Measurements from ENCODE around the gene KDR. TPM values are rescaled to one million over a fixed set of nuclear protein-coding genes. Genes with fewer than 3 reads are reported as not detected.

The KDR gene
- total RNA-seq, 1 donor from 2014 or later, result 49.1 TPM

DNA sequence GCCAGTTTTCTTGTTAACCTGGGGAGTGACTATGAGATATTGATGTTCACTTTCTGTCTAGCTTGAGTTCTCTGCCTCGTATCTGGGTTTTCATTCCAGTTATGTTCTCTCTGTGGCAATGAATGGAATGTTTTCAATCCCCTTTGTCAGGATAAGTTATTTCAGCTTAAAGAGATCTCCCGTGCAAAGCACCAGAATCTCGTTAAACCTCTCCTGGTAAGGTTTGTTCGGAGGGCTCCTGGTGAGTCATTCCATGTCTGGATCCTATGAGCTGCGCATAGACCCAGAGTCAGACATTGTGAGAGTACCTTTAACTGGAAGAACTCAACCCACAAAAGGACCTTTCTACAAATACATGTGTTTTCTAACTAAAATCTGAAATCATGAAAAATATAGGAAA lies 51.0 kb downstream of the KDR start:
- H3K27ac ChIP-seq (ENCODE audit: low read depth, low read length), result no peak overlapping the region
- no peak overlapping the region for H3K4me3 ChIP-seq (ENCODE audit: low read length in 3 of 3)
- H3K36me3 ChIP-seq (ENCODE audit: control insufficient read depth in 3 of 3, insufficient read depth in 3 of 3, low read length in 3 of 3), result no peaks in the 10 kb centered on the region
- H3K27me3 ChIP-seq (ENCODE audit: control insufficient read depth in 3 of 3, insufficient read depth in 3 of 3, low read length in 3 of 3), result no peaks in the 10 kb centered on the region
- peaks cover 0 to 8% (median 3%) of the 10 kb centered on the region in 3 donors for H3K4me1 ChIP-seq (ENCODE audit: control insufficient read depth in 3 of 3, insufficient read depth in 3 of 3, low read length in 3 of 3)
- H3K9ac ChIP-seq (ENCODE audit: low read depth in 1 of 3, low read length in 3 of 3), result no peak overlapping the region
- no peaks in the 10 kb centered on the region for H3K9me3 ChIP-seq (ENCODE audit: control insufficient read depth in 3 of 3, low read length in 3 of 3)

DNA sequence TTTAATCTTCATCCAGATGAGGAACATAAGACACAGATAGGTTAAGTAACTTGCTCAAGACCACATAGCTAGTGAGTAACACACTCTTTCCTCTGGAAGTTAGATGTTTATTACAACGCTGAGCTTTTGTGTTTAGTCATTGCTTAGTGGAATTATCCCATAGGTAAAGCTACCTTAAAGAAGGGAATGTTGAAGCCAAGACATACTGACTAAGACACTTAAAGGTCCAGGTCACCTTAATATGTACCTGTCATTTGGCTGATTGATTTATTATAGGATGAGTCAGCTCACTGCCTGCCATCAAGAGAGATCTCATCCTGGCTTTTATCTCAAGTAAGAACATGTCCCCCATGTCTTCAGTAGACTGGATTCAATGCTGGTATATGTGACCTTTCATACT lies 53.4 kb downstream of the KDR start:
- Histone ChIP-seq H3K9me3 (ENCODE audit: control insufficient read depth in 3 of 3, low read length in 3 of 3) (no peaks in the 10 kb centered on the region), H3K4me1 (ENCODE audit: control insufficient read depth in 3 of 3, insufficient read depth in 3 of 3, low read length in 3 of 3) (peaks cover 0 to 3% (median 0%) of the 10 kb centered on the region in 3 donors), H3K4me3 (ENCODE audit: low read length in 3 of 3) (no peak overlapping the region), H3K36me3 (ENCODE audit: control insufficient read depth in 3 of 3, insufficient read depth in 3 of 3, low read length in 3 of 3) (no peaks in the 10 kb centered on the region), H3K27me3 (ENCODE audit: control insufficient read depth in 3 of 3, insufficient read depth in 3 of 3, low read length in 3 of 3) (no peaks in the 10 kb centered on the region), H3K9ac (ENCODE audit: low read depth in 1 of 3, low read length in 3 of 3) (no peak overlapping the region), H3K27ac (ENCODE audit: low read depth, low read length) (no peak overlapping the region)

DNA sequence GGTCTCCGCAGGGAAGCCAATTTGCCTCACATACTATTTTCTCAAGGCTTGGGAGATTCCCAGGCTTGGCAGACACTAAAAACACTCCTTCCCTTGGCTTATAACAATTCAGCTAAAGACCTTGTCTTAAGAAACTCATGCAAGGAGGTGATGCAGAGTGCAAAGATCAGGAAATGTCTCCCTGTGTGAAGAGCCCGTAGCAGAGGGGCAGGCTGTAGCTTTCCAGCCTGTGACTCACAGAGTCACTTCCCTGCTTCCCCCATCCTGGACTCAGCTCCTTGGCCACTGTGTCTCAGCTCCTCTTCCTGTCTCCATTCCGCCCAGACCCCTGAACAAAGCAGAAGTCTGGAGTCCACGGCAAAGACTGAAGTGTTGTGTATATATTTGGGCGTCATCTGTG lies 56.1 kb downstream of the KDR start:
- H3K27ac ChIP-seq (ENCODE audit: low read depth, low read length), result peak overlapping the region; percentile 15
- H3K4me3 ChIP-seq (ENCODE audit: low read length in 3 of 3), result no peak overlapping the region
- no peaks in the 10 kb centered on the region for H3K27me3 ChIP-seq (ENCODE audit: control insufficient read depth in 3 of 3, insufficient read depth in 3 of 3, low read length in 3 of 3)
- H3K9me3 ChIP-seq (ENCODE audit: control insufficient read depth in 3 of 3, low read length in 3 of 3), result no peaks in the 10 kb centered on the region
- no peak overlapping the region for H3K9ac ChIP-seq (ENCODE audit: low read depth in 1 of 3, low read length in 3 of 3)
- no peaks in the 10 kb centered on the region for H3K36me3 ChIP-seq (ENCODE audit: control insufficient read depth in 3 of 3, insufficient read depth in 3 of 3, low read length in 3 of 3)
- H3K4me1 ChIP-seq (ENCODE audit: control insufficient read depth in 3 of 3, insufficient read depth in 3 of 3, low read length in 3 of 3), result peaks cover 0 to 3% (median 0%) of the 10 kb centered on the region in 3 donors

DNA sequence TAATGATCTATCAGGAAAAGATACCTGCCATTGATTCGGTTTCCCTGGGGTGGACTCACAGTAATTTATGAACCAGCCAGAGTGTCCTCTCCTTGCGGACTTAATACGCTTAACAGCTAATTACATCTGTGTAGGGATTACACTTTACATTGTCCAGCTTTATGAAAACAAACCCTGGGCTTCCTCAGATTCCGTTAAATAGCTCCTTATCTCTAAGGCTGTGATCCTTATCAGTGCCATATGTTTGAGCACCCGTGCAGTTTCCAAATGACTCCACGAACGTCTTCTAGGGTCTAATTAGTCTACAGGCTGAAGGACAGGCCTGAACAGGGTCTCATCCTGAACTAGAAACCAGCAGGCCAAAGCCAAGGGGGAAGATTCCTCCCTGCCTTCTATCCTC lies 56.9 kb downstream of the KDR start:
- no peaks in the 10 kb centered on the region for H3K27me3 ChIP-seq (ENCODE audit: control insufficient read depth in 3 of 3, insufficient read depth in 3 of 3, low read length in 3 of 3)
- no peaks in the 10 kb centered on the region for H3K9me3 ChIP-seq (ENCODE audit: control insufficient read depth in 3 of 3, low read length in 3 of 3)
- H3K27ac ChIP-seq (ENCODE audit: low read depth, low read length), result peak overlapping the region; percentile 15
- H3K4me1 ChIP-seq (ENCODE audit: control insufficient read depth in 3 of 3, insufficient read depth in 3 of 3, low read length in 3 of 3), result peaks cover 0 to 3% (median 0%) of the 10 kb centered on the region in 3 donors
- no peak overlapping the region for H3K9ac ChIP-seq (ENCODE audit: low read depth in 1 of 3, low read length in 3 of 3)
- H3K36me3 ChIP-seq (ENCODE audit: control insufficient read depth in 3 of 3, insufficient read depth in 3 of 3, low read length in 3 of 3), result no peaks in the 10 kb centered on the region
- H3K4me3 ChIP-seq (ENCODE audit: low read length in 3 of 3), result no peak overlapping the region

DNA sequence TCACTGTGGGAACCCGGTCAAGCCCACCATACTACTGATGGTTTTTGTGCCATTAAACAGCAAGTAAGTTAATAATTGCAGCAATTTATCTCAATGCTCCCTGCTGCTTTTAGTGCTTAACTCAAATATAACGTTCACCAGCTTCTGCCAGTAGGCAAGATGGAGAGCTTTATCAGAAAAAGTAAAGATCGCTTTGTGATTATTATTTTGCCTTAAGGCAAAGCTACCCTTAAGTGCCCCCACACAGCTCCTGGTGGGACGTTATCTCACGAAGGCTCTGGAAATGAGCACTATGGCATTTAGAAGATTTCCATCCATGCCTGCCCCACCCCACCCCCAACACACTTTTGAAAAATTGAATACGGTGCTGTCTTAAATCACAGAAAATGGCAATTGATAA lies 59.4 kb downstream of the KDR start:
- peaks cover 0 to 3% (median 0%) of the 10 kb centered on the region in 3 donors for H3K4me1 ChIP-seq (ENCODE audit: control insufficient read depth in 3 of 3, insufficient read depth in 3 of 3, low read length in 3 of 3)
- H3K36me3 ChIP-seq (ENCODE audit: control insufficient read depth in 3 of 3, insufficient read depth in 3 of 3, low read length in 3 of 3), result no peaks in the 10 kb centered on the region
- no peak overlapping the region for H3K9ac ChIP-seq (ENCODE audit: low read depth in 1 of 3, low read length in 3 of 3)
- no peak overlapping the region for H3K4me3 ChIP-seq (ENCODE audit: low read length in 3 of 3)
- no peak overlapping the region for H3K27ac ChIP-seq (ENCODE audit: low read depth, low read length)
- no peaks in the 10 kb centered on the region for H3K9me3 ChIP-seq (ENCODE audit: control insufficient read depth in 3 of 3, low read length in 3 of 3)
- no peaks in the 10 kb centered on the region for H3K27me3 ChIP-seq (ENCODE audit: control insufficient read depth in 3 of 3, insufficient read depth in 3 of 3, low read length in 3 of 3)

DNA sequence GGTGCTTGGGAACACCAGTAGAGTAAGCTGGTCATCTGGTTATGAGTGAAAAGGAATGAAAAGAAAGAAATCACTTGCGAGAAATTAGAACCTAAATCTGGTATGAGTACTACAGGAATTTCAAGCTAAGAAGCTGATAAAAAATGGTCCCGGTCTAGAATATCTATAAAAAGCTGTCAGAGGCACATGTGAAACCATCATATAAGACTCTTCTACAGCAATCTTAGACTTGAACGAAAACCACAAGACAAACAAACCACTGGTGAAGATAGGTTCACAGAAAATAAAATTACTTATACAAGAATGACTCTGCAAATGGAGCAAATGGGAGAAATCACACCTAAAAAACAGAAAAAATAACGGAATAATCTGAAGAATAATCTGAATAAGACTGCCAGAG lies 69.9 kb downstream of the KDR start:
- H3K27ac ChIP-seq (ENCODE audit: low read depth, low read length), result no peak overlapping the region
- no peaks in the 10 kb centered on the region for H3K27me3 ChIP-seq (ENCODE audit: control insufficient read depth in 3 of 3, insufficient read depth in 3 of 3, low read length in 3 of 3)
- no peaks in the 10 kb centered on the region for H3K36me3 ChIP-seq (ENCODE audit: control insufficient read depth in 3 of 3, insufficient read depth in 3 of 3, low read length in 3 of 3)
- H3K4me1 ChIP-seq (ENCODE audit: control insufficient read depth in 3 of 3, insufficient read depth in 3 of 3, low read length in 3 of 3), result no peaks in the 10 kb centered on the region
- H3K9me3 ChIP-seq (ENCODE audit: control insufficient read depth in 3 of 3, low read length in 3 of 3), result peaks cover 0 to 3% (median 0%) of the 10 kb centered on the region in 3 donors
- H3K9ac ChIP-seq (ENCODE audit: low read depth in 1 of 3, low read length in 3 of 3), result no peak overlapping the region
- no peak overlapping the region for H3K4me3 ChIP-seq (ENCODE audit: low read length in 3 of 3)

DNA sequence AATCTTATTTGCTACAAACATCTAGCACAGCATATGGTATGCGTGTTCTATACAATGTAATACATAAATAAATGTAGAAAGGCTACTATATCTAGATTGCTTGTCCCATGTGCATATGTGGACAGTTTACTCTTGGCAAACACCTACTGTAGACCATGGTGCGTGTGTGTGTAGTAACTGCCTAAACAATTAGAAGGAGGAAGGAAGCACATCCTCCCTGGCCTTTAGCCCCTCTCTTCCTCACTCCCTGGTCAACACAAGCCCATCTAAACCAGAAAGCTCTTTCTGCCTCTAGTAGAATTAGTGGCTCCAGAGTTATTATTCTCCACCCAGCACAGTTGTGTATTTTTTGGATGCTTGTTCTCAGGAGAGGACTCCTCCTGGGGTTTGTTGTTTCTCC lies 73.9 kb downstream of the KDR start:
- Histone ChIP-seq H3K36me3 (ENCODE audit: control insufficient read depth in 3 of 3, insufficient read depth in 3 of 3, low read length in 3 of 3) (no peaks in the 10 kb centered on the region), H3K27ac (ENCODE audit: low read depth, low read length) (no peak overlapping the region), H3K27me3 (ENCODE audit: control insufficient read depth in 3 of 3, insufficient read depth in 3 of 3, low read length in 3 of 3) (no peaks in the 10 kb centered on the region), H3K4me3 (ENCODE audit: low read length in 3 of 3) (no peak overlapping the region), H3K4me1 (ENCODE audit: control insufficient read depth in 3 of 3, insufficient read depth in 3 of 3, low read length in 3 of 3) (no peaks in the 10 kb centered on the region), H3K9me3 (ENCODE audit: control insufficient read depth in 3 of 3, low read length in 3 of 3) (no peaks in the 10 kb centered on the region), H3K9ac (ENCODE audit: low read depth in 1 of 3, low read length in 3 of 3) (no peak overlapping the region)

DNA sequence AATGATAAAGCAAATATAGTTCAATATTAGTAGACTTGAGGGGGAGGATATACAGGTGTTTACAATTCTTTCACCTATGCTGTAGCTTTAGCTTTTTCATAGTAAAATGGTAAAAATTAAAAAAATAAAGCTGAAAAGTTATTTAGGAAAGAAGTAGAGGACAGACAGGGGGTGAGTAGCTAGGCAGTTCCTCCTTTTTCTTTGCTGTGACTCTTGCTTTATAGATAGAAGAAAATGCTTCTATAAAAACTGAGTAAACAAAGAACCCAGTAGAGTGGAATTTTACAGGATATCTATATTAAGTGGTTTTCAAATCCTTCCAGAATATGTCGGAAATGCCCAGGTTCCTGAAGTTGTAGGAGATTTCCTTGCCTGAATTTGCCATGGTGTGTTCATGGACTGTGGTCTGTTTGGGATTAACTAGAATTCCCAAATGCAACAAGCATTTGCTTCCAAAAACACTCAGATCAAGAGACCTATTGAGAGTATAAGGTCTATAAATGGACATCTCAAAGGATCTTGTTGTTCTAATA lies 74.9 kb downstream of the KDR start:
- H3K27ac ChIP-seq (ENCODE audit: low read depth, low read length), result no peak overlapping the region
- no peaks in the 10 kb centered on the region for H3K36me3 ChIP-seq (ENCODE audit: control insufficient read depth in 3 of 3, insufficient read depth in 3 of 3, low read length in 3 of 3)
- no peaks in the 10 kb centered on the region for H3K27me3 ChIP-seq (ENCODE audit: control insufficient read depth in 3 of 3, insufficient read depth in 3 of 3, low read length in 3 of 3)
- H3K4me3 ChIP-seq (ENCODE audit: low read length in 3 of 3), result no peak overlapping the region
- no peak overlapping the region for H3K9ac ChIP-seq (ENCODE audit: low read depth in 1 of 3, low read length in 3 of 3)
- no peaks in the 10 kb centered on the region for H3K9me3 ChIP-seq (ENCODE audit: control insufficient read depth in 3 of 3, low read length in 3 of 3)
- H3K4me1 ChIP-seq (ENCODE audit: control insufficient read depth in 3 of 3, insufficient read depth in 3 of 3, low read length in 3 of 3), result no peaks in the 10 kb centered on the region

DNA sequence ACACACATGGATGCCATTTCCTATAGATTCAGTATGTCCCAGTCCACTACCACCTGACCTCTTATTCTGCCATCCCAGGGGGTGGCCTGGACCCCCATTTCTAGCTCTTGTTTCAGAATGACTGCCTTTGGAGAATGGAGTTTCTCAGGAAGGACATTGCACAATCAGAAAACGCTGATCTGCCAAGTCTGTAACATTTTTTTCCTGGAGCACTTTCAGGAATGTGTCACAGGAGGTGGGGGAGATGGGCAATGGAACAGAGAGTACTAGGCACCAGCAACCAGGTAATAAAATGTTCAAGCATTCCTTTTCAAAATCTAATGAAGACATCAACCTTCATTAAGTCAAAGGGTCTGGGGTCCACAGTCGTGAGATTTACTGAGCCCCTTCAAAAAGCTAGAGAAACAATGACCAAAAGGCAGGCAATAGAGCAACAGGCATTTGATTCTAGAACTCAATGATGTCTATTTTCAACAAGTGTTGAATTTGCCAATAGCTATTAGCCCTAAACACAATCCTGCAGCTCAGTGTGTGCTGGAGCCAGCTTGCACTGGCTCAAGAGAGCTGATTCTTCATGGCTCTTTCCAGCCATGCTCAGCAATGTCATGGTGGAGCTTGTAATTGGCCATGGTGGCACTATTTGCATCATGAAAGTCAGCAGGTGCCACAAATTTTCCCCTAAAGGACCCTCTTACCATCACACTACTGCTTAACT lies 87.1 kb downstream of the KDR start:
- H3K9ac ChIP-seq (ENCODE audit: low read depth in 1 of 3, low read length in 3 of 3), result no peak overlapping the region
- H3K27me3 ChIP-seq (ENCODE audit: control insufficient read depth in 3 of 3, insufficient read depth in 3 of 3, low read length in 3 of 3), result peaks cover 0 to 4% (median 0%) of the 10 kb centered on the region in 3 donors
- H3K9me3 ChIP-seq (ENCODE audit: control insufficient read depth in 3 of 3, low read length in 3 of 3), result no peaks in the 10 kb centered on the region
- no peaks in the 10 kb centered on the region for H3K36me3 ChIP-seq (ENCODE audit: control insufficient read depth in 3 of 3, insufficient read depth in 3 of 3, low read length in 3 of 3)
- peaks cover 3 to 5% (median 4%) of the 10 kb centered on the region in 3 donors for H3K4me1 ChIP-seq (ENCODE audit: control insufficient read depth in 3 of 3, insufficient read depth in 3 of 3, low read length in 3 of 3)
- no peak overlapping the region for H3K27ac ChIP-seq (ENCODE audit: low read depth, low read length)
- peak overlapping the region in 1 of 3 donors; percentile 14 for H3K4me3 ChIP-seq (ENCODE audit: low read length in 3 of 3)

DNA sequence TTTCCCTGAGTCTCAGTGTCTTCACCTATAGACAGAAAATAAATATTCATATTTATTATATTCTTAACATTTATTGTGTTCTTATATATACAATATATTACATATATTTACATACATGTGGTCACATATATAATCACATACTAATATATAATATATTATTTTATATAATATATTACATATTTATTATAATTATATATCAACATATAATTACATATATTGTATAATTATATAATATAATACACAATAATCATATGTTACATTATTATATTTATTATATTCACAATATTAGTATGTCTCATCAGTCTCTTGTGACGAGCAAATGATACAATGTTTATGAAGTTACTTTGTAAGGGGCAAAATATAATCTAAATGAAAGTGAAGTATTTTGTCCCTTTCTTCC lies 87.7 kb downstream of the KDR start:
- Histone ChIP-seq H3K4me1 (ENCODE audit: control insufficient read depth in 3 of 3, insufficient read depth in 3 of 3, low read length in 3 of 3) (peaks cover 3 to 5% (median 4%) of the 10 kb centered on the region in 3 donors), H3K27me3 (ENCODE audit: control insufficient read depth in 3 of 3, insufficient read depth in 3 of 3, low read length in 3 of 3) (peaks cover 0 to 4% (median 0%) of the 10 kb centered on the region in 3 donors), H3K9me3 (ENCODE audit: control insufficient read depth in 3 of 3, low read length in 3 of 3) (no peaks in the 10 kb centered on the region), H3K9ac (ENCODE audit: low read depth in 1 of 3, low read length in 3 of 3) (no peak overlapping the region), H3K27ac (ENCODE audit: low read depth, low read length) (no peak overlapping the region), H3K4me3 (ENCODE audit: low read length in 3 of 3) (peak overlapping the region in 1 of 3 donors; percentile 14), H3K36me3 (ENCODE audit: control insufficient read depth in 3 of 3, insufficient read depth in 3 of 3, low read length in 3 of 3) (no peaks in the 10 kb centered on the region)

All from skeletal muscle tissue (tissue), 4 donors.